ENCODE data around the gene NEO1.

- no peak for TF ChIP-seq EZH2 (IDR thresholded peaks at IDR 0.05)
- no peak for TF ChIP-seq POLR2AphosphoS5 (IDR thresholded peaks at IDR 0.05; ENCODE audit: borderline replicate concordance, low read depth, low read length)
Measured at GRCh38 chr15:73034221-73034620, 18.0 kb upstream of the NEO1 start.

Measured in SK-N-MC (cell line).